GM11168 (cell line): ENCODE measurements around the gene KRT9.
"Not testable (repeated sequence)": the region's sequence is repeated elsewhere in the genome, so short reads cannot be mapped to it uniquely, and the experiment has no call there.

Source experiments
- in situ Hi-C: fragments of 300-500 bp; cut with MboI; formaldehyde crosslinking; loops from one replicate; pipeline ENCODE4 v1.12.0; 2022; ENCODE audit warnings: low sequenced_read_pairs; ENCODE audit not compliant: unreplicated experiment

KRT9 gene

GRCh38 chr17:41548844-41549595 lies 22.8 kb downstream of the KRT9 start:
- in situ Hi-C loops: no loop called here

GRCh38 chr17:41547921-41548843 lies 23.7 kb downstream of the KRT9 start:
- in situ Hi-C loops: no loop called here

GRCh38 chr17:41547378-41547841 lies 24.4 kb downstream of the KRT9 start:
- in situ Hi-C loops: no loop called here

GRCh38 chr17:41546819-41547218 lies 25.0 kb downstream of the KRT9 start:
- in situ Hi-C loops: no loop called here

GRCh38 chr17:41545829-41546410 lies 25.9 kb downstream of the KRT9 start:
- in situ Hi-C loops: no loop called here

GRCh38 chr17:41544935-41545334 lies 26.9 kb downstream of the KRT9 start:
- in situ Hi-C loops: no loop called here

GRCh38 chr17:41544491-41544892 lies 27.4 kb downstream of the KRT9 start:
- in situ Hi-C loops: no loop called here

- in situ Hi-C loops: not testable (repeated sequence)
Observed at GRCh38 chr17:41542786-41543185, 29.1 kb downstream of the KRT9 start.

GRCh38 chr17:41542357-41542756 lies 29.5 kb downstream of the KRT9 start:
- in situ Hi-C loops: no loop called here

GRCh38 chr17:41540921-41541625 lies 30.8 kb downstream of the KRT9 start:
- in situ Hi-C loops: no loop called here

- in situ Hi-C loops: no loop called here
Observed at GRCh38 chr17:41539979-41540701, 31.7 kb downstream of the KRT9 start.

GRCh38 chr17:41539071-41539492 lies 32.8 kb downstream of the KRT9 start:
- in situ Hi-C loops: no loop called here

- in situ Hi-C loops: no loop called here
Observed at GRCh38 chr17:41538565-41538991, 33.3 kb downstream of the KRT9 start.

- in situ Hi-C loops: no loop called here
Observed at GRCh38 chr17:41537990-41538389, 33.9 kb downstream of the KRT9 start.

GRCh38 chr17:41537614-41537954 lies 34.3 kb downstream of the KRT9 start:
- in situ Hi-C loops: no loop called here

- in situ Hi-C loops: no loop called here
Observed at GRCh38 chr17:41536741-41537613, 34.9 kb downstream of the KRT9 start.

GRCh38 chr17:41535764-41536481 lies 35.9 kb downstream of the KRT9 start:
- in situ Hi-C loops: no loop called here

- in situ Hi-C loops: no loop called here
Observed at GRCh38 chr17:41534899-41535546, 36.8 kb downstream of the KRT9 start.
